C4-2B (cell line): Measurements from ENCODE around the gene UHRF1.

Experiments used
- CTCF ChIP-seq: fragments of 450-650 bp; conservative IDR thresholded peaks from 2 replicates; pipeline ENCODE4 v1.5.1; 2017; ENCODE audit warnings: mild to moderate bottlenecking
- ZFX ChIP-seq: fragments of 450-650 bp; IDR thresholded peaks from 2 replicates; pipeline ENCODE4 v1.6.1; 2017

DNA sequence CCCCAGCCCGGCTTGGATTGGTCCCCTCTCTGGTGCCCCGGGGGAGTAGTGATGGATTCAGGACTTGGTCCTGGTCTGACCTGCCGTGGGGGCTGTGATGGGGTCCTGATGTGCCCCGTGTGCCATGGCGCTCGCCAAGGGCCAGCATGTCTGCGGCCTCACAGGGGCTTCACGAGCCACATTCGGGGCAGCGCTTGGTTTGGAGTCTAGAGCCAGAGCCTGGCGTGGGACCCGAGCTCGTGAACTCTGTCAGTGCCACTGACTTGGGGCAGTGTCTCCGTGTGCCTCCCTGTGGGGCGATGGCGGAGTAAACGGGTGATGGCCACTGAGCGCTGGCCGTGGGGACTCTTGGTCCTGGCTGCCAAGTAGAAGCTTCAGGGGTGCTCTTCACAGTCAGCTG is 76.8 kb downstream of the UHRF1 start:
- TF ChIP-seq CTCF: no peak
- TF ChIP-seq ZFX: no peak
